H7 (cell line): ENCODE data around the gene UBAC2. TPM values are rescaled to one million over a fixed set of nuclear protein-coding genes. Genes with fewer than 3 reads are reported as not detected.

ENCODE experiments used
- DNase-seq: peaks from one replicate; pipeline ENCODE4 v3.0.0; 2012
- H3K27me3 ChIP-seq: 2 replicates; pipeline ENCODE4 v1.6.0; 2011; ENCODE audit warnings: mild to moderate bottlenecking, low read length; ENCODE audit not compliant: control insufficient read depth, insufficient read depth
- H3K36me3 ChIP-seq: replicated peaks from 2 replicates; pipeline ENCODE4 v1.5.1; 2011; ENCODE audit warnings: low read length; ENCODE audit not compliant: control insufficient read depth, insufficient read depth
- H3K4me3 ChIP-seq: 2 replicates; pipeline ENCODE4 v1.5.1; 2011; ENCODE audit warnings: low read depth, mild to moderate bottlenecking, control low read depth, low read length, moderate library complexity; ENCODE audit not compliant: insufficient read depth
- total RNA-seq: library from RNA; depleted of rRNA; stranded (reverse); fragments of >200 nt; shearing (Covaris generic); gene quantifications from 2 replicates; pipeline ENCODE4 v1.2.3, GENCODE V29; 2014

Gene UBAC2
- total RNA-seq, 1 experiment from 2014 or later, result 56.9 TPM

DNA sequence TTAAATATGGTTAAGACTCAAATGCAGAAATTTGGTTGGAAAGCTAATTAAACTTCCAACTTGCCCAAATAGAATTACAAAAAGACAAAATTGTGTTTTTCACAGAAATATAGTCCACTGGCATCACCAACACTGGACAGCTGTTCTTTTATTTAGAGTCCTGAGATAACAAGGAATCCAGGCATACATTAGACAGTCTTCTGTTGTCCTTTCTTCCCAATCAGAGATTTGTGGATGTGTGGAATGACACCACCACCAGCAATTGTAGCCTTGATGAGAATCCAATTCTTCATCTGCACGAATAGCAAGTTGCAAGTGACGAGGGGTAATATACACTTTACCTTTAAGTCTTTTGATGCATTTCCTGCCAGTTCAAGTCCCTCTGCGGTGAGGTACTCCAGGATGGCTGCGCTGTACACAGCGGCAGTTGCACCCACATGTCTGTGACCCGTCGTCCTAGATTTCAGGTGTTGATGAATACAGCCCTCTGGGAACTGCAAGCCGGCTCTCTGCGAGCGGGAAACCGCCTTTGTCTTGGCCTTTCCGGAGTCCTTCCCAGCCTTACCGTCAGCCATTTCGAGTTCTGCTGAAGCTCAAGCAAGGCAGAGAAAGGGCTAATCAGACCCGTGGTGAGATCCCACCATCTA is 14.7 kb downstream of the UBAC2 start:
- Histone ChIP-seq H3K36me3 (no peaks in the 10 kb centered on the region), H3K4me3 (no peak overlapping the region), H3K27me3 (no peaks in the 10 kb centered on the region)
- no peak for DNase-seq

DNA sequence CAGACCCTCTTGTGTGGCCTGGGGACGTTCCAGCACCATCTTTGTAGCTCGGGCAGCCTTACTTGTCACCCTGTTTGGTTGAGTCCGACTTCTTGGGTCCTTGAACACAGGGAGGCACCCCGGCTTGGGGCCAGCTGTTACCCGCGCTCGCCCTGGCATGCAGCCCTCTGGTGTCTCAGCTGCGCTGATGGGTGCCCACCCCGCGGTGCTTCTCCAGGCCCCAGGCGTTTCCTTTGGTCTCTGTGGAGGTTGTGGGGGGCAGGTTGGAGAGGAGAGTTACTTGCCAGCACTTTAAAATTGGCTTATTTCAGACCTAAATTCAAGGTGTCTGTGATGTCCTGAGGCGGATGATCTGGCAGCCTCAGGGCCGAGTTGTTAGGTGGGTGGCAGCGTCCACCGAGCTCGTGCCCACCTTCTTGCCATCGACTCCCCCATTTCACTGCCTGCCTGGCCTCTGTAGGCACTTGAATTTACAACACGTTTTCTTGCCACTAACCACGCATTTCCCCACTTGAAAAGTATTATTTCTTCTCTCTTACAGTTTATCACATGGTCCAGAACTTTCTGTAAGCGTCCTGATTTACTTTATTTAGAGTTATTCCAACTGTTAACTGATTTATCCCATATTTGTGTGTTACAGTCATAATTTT is 16.9 kb downstream of the UBAC2 start:
- Histone ChIP-seq H3K36me3 (no peaks in the 10 kb centered on the region), H3K27me3 (no peaks in the 10 kb centered on the region), H3K4me3 (no peak overlapping the region)
- no peak for DNase-seq

DNA sequence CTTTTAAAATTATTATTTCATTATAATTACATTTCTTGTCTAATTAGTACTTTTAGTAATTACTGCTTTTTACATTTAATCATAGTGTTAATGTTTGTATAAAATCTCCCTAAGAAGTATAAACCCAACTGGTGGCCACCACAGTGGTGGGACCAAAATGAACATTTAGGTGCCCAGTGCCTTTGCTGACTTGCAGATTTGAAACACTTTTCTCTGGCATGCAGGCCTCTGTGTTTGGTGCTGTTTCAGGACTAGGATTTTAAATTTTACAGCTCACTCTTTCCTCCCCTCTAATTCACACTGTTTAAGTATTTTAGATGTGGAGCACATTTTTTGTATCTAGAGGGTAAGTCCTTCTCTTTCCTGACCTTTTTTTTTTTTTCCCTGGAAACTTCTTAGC is 17.5 kb downstream of the UBAC2 start:
- no peaks in the 10 kb centered on the region for H3K27me3 ChIP-seq
- no peaks in the 10 kb centered on the region for H3K36me3 ChIP-seq
- no peak for DNase-seq
- no peak overlapping the region for H3K4me3 ChIP-seq

DNA sequence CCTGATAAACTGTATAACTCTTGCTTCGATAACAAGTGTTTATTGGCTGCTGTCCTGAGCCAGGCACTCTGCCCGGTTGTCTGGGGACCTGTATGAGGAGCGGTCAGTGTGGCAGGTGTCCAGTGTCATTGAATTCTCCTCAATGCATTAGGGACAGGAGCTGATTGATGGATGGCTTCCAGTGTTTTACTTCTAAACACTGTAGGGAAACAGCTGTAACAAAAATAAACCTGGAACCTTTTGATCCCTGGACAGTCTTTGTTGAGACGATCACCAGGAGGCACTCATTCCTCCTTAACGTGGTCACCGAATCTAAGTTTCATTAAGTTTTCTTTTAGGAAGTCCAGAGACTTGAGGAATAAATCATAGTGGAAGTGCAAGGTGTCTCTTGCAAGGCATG is 17.9 kb downstream of the UBAC2 start:
- no peak for DNase-seq
- Histone ChIP-seq H3K27me3 (no peaks in the 10 kb centered on the region), H3K36me3 (no peaks in the 10 kb centered on the region), H3K4me3 (no peak overlapping the region)

DNA sequence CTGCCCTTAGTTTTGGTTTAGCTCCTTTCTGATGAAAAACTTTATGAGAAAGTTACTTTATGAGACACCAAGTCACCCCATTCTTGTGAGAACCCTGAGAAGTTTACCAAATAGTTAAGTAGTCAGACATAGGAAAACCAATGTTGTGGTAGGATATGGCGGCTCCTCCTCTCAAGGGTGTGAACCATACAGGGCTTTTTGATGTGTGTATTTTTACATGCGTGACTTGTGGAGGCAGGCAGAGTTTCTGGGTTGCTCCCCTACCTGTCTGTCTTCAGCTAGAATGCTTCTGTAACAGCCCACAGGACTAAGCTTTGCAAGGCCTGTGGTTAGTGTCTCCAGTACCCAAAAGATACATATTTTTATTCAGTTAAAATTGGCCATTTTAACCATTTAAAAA is 18.3 kb downstream of the UBAC2 start:
- Histone ChIP-seq H3K4me3 (no peak overlapping the region), H3K36me3 (no peaks in the 10 kb centered on the region), H3K27me3 (no peaks in the 10 kb centered on the region)
- no peak for DNase-seq

DNA sequence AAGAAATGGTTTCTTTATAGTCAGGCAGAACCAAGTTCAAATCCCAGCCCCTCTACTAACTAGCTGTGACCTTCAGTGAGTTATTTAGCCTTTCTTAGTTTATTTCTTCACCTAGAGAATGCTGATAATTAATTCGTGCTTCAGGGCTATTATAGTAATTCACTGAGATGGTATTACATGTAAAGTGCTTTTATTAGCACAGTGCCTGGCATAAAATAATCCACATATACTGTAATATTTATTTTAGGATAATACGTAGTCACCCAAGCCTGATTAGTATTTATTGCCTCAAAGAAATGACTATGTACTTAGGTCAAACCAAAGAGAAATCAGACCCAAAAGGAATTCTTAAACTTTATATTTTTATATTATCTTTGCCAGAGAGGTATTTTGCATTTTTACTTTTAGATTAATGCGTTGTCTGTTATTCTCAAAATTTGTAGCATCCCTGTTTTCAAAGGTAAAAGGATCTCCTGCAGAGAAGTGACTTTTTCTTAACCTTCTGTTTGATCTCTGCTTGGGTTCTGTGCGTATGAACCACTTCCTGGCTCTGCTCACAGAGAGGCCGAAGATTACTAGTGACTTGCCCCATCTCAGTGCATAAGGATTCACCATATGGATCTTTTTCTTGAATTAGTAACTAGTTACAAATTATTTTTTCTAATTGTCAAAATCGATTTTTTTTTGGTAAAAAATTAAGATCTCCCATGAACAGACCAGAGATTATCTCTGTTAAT is 19.7 kb downstream of the UBAC2 start:
- H3K27me3 ChIP-seq, result no peaks in the 10 kb centered on the region
- H3K36me3 ChIP-seq, result no peaks in the 10 kb centered on the region
- no peak overlapping the region for H3K4me3 ChIP-seq
- no peak for DNase-seq

DNA sequence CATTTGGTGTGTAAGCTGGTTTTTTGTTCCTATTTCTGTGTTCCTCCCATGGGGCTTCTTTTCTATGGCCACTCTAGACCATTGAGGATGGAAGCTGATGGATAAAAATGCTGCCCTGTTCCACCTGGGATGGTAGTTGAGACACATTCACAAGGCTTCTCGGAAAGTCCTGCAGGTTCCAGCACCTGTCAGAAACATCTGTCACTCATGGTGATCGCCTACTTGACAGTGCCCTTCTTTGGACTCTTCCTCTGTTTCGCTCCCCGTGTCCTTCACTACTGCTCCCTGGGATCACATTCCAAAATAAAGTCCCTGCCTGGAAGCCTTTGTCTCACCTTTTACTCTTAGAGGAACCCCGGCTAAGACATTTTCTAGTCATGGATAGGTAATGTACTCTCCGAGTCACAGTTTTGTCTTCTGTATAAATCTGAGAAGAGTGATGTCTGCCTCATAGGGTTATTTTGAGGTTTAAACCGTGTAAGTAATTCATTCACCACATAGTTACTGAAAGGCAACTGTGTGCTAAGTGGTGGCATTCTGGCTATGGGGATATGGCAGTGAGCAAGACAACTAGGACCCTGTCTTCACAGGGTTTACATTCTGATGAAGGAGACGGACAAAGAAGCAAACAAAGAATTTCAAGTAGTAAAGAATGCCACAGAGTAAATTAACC is 21.0 kb downstream of the UBAC2 start:
- H3K27me3 ChIP-seq, result no peaks in the 10 kb centered on the region
- no peak overlapping the region for H3K4me3 ChIP-seq
- no peaks in the 10 kb centered on the region for H3K36me3 ChIP-seq
- no peak for DNase-seq

DNA sequence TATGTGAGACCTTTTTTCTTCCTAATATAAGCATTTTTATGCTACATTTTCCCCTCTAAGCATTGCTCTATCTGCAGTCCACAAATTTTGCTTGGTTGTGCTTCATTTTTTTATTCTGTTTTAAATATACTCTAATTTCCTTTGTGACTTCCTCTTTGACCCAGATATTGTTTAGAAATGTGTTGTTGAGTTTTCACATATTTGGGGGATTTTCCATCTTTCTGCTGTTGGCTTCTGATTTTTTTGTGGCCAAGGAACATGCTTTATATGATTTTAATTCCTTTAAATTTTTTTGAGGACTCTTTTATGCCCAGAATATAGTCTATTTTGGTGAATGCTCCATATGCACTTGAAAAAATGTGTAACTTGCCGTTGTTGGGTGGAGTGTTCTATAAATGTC is 22.9 kb downstream of the UBAC2 start:
- DNase-seq, result no peak
- no peaks in the 10 kb centered on the region for H3K27me3 ChIP-seq
- no peak overlapping the region for H3K4me3 ChIP-seq
- H3K36me3 ChIP-seq, result no peaks in the 10 kb centered on the region

DNA sequence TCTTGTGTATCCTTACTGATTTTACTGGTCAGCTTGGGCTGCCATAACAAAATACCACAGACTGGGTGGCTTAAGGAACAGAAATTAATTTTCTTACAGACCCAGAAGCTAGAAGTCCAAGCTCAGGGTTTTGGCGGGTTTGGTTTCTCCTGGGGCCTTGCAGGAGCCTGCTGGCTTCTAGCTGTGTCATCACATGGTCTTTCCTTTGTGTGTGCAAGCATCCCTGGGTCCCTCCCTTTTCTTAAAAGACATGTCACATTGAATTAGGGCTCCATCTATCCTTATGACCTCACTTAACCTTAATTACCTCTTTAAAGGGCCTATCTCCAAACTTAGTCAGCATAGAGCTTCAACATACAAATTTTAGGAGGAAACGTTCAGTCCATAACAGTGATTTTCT is 23.4 kb downstream of the UBAC2 start:
- H3K4me3 ChIP-seq, result no peak overlapping the region
- no peaks in the 10 kb centered on the region for H3K36me3 ChIP-seq
- H3K27me3 ChIP-seq, result no peaks in the 10 kb centered on the region
- no peak for DNase-seq

DNA sequence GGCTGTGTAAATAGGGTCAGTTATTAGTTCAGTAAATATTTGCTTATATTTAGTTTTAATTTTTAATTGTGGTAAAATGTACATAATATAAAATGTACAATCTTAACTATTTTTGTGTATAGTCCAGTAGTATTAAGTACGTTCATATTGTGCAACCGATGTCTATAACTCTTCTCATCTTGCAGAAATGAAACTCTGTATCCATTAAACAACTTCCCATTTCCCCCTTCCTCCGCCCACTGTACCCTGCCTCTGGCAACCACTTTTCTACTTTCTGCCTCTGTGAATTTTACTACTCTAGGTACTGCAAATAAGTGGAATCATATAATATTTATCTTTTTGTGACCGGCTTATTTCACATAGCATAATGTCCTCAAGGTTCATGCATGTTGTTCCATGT is 24.4 kb downstream of the UBAC2 start:
- DNase-seq, result no peak
- H3K36me3 ChIP-seq, result no peaks in the 10 kb centered on the region
- H3K27me3 ChIP-seq, result no peaks in the 10 kb centered on the region
- no peak overlapping the region for H3K4me3 ChIP-seq

DNA sequence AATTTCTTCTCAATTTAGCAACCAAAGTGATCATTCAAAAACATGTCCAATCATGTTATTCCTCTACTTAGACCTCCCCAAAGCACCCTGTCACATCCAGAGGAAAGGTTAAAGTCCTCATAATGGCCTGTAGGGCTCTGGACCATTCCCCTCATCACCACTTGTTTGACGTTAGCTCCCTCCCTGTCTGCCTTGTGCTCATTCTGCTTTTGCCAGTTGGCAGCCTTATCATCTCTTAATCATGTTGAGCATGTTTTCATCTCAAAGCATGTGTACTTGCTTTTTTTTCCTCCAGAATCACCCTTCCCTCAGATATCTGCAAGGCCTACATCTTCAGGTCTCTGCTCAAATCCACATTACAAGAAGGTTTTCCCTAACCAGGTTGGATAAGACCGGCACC is 25.9 kb downstream of the UBAC2 start:
- Histone ChIP-seq H3K4me3 (no peak overlapping the region), H3K36me3 (no peaks in the 10 kb centered on the region), H3K27me3 (no peaks in the 10 kb centered on the region)
- DNase-seq, result no peak

DNA sequence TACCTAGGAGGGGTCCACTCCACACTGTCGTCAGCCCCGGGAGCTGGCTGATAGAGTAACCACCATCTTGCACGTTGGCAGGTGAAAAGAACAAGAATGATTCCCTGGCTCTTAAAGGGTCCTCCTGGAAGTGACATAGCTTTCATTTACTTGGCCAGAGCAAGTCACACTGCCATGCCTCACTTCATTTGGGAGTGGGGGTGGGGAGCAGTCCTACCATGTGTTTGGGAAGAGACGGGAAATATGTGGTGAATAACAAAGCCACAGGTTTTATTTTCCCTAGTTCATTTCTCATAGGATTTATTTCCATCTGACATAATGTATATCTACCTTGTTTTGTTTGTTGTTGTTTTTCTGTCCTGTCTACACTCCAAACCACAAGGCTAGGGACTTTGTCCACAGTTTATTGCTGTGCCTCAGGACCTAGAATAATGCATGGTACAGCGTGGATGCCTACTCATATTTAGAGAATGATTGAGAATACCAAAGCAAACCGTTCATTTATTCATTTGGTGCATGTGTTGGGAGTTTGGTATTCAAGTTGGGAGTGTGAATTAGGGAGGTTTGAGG is 26.8 kb downstream of the UBAC2 start:
- no peaks in the 10 kb centered on the region for H3K36me3 ChIP-seq
- H3K4me3 ChIP-seq, result no peak overlapping the region
- DNase-seq, result no peak
- H3K27me3 ChIP-seq, result no peaks in the 10 kb centered on the region

DNA sequence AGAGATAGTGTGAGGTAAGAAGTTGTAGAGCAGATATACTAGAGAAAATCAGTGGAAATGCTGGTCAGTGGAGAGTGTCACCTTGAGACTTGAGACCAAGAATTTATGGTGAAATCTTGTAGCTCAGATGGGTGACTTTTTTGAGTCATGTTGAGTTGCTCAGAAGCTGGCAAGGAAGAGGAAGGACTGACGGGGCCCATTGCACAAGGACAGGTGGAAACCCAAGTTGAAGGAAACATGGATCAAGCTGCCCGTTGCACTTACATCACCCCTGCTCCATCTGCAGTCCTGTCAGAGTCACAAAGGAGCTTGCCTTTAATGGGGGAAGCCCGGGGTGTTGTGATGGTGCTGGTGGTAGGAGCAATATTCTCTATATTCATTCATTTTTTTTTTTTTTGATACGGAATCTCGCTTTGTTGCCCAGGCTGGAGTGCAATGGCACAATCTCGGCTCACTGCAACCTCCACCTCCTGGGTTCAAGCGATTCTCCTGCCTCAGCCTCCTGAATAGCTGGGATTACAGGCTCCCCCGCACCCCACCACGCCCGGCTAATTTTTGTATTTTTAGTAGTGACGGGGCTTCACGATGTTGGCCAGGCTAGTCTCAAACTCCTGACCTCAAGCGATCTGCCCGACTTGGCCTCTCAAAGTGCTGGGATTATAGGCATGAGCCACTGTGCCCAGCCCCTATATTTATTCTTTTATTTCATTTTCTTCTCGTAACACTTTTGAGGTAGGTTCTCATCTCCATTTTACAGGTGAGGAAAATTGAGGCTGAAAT is 27.4 kb downstream of the UBAC2 start:
- no peaks in the 10 kb centered on the region for H3K36me3 ChIP-seq
- DNase-seq, result no peak
- no peaks in the 10 kb centered on the region for H3K27me3 ChIP-seq
- no peak overlapping the region for H3K4me3 ChIP-seq
